Activated CD8-positive, alpha-beta T cell treated with anti-CD3 and anti-CD28 coated beads, Interleukin-2, amount 10 ng/mL, durations not matched to agents 7 days and 5 days (primary cell): ENCODE measurements around the gene INO80E. TPM values are rescaled to one million over a fixed set of nuclear protein-coding genes. Genes with fewer than 3 reads are reported as not detected.

Experiments
- ATAC-seq: fragments of 150-1000 bp; cut with Tn5 transposase; one replicate; pipeline ENCODE4 v1.10.0; 2021; ENCODE audit warnings: moderate library complexity
- CTCF ChIA-PET: fragments of 350-600 bp; sonication (Branson Sonifier 250); formaldehyde crosslinking; loops from one replicate; lab custom pipeline; 2021; ENCODE audit warnings: antibody characterized with exemption; lab: Charles Lee
- POLR2A ChIA-PET: fragments of 350-600 bp; sonication (Branson Sonifier 250); formaldehyde crosslinking; loops from one replicate; lab custom pipeline; 2021; ENCODE audit warnings: antibody characterized with exemption; lab: Charles Lee
- DNase-seq: peaks from one replicate; pipeline ENCODE4 v3.0.0-alpha.2; 2020
- H3K27ac Mint-ChIP-seq: one replicate; pipeline ENCODE4 v1.8.0; 2021; ENCODE audit warnings: mild to moderate bottlenecking, mixed read lengths
- H3K27me3 Mint-ChIP-seq: one replicate; pipeline ENCODE4 v1.8.0; 2021; ENCODE audit warnings: low read depth, mixed read lengths
- H3K36me3 Mint-ChIP-seq: one replicate; pipeline ENCODE4 v1.8.0; 2021; ENCODE audit warnings: low read depth, mixed read lengths
- H3K4me1 Mint-ChIP-seq: one replicate; pipeline ENCODE4 v1.8.0; 2021; ENCODE audit warnings: low read depth, mixed read lengths
- H3K4me3 Mint-ChIP-seq: one replicate; pipeline ENCODE4 v1.8.0; 2021; ENCODE audit warnings: mild to moderate bottlenecking, mixed read lengths
- H3K9me3 Mint-ChIP-seq: one replicate; pipeline ENCODE4 v1.8.0; 2022; ENCODE audit warnings: mixed read lengths; ENCODE audit not compliant: insufficient read depth
- total RNA-seq, 2 experiments: library from RNA; stranded (reverse); gene quantifications; one replicate each; pipeline ENCODE4 v1.2.3, GENCODE V29; 2021

Gene INO80E
- total RNA-seq, 2 experiments from 2014 or later = 104 to 117 TPM

GRCh38 chr16:29986231-29986630 is 9.8 kb upstream of the INO80E start:
- H3K9me3 Mint-ChIP-seq = no peaks in the 10 kb centered on the region
- H3K27me3 Mint-ChIP-seq = no peaks in the 10 kb centered on the region
- ATAC-seq (no peak), DNase-seq (no peak)
- POLR2A ChIA-PET = interaction anchor here (1.1 to 1.3 kb wide), 2 partner anchors 8 to 12 kb away, joined by 8 to 10 read pairs; no protein-coding TSS in a partner anchor
- H3K27ac Mint-ChIP-seq = no peak overlapping the region
- peaks cover 62% of the 10 kb centered on the region for H3K36me3 Mint-ChIP-seq
- no peak overlapping the region for H3K4me3 Mint-ChIP-seq
- no peaks in the 10 kb centered on the region for H3K4me1 Mint-ChIP-seq
- CTCF ChIA-PET = no interaction called here

GRCh38 chr16:29986931-29987330 is 9.1 kb upstream of the INO80E start:
- H3K4me1 Mint-ChIP-seq = no peaks in the 10 kb centered on the region
- ChIA-PET CTCF (no interaction called here), POLR2A (interaction anchor here (0.6 kb wide), 1 partner anchor 211 kb away, joined by 3 read pairs; no protein-coding TSS in a partner anchor)
- no peaks in the 10 kb centered on the region for H3K27me3 Mint-ChIP-seq
- ATAC-seq = no peak
- no peaks in the 10 kb centered on the region for H3K9me3 Mint-ChIP-seq
- peaks cover 59% of the 10 kb centered on the region for H3K36me3 Mint-ChIP-seq
- H3K4me3 Mint-ChIP-seq = no peak overlapping the region
- no peak for DNase-seq
- H3K27ac Mint-ChIP-seq = no peak overlapping the region

DNA sequence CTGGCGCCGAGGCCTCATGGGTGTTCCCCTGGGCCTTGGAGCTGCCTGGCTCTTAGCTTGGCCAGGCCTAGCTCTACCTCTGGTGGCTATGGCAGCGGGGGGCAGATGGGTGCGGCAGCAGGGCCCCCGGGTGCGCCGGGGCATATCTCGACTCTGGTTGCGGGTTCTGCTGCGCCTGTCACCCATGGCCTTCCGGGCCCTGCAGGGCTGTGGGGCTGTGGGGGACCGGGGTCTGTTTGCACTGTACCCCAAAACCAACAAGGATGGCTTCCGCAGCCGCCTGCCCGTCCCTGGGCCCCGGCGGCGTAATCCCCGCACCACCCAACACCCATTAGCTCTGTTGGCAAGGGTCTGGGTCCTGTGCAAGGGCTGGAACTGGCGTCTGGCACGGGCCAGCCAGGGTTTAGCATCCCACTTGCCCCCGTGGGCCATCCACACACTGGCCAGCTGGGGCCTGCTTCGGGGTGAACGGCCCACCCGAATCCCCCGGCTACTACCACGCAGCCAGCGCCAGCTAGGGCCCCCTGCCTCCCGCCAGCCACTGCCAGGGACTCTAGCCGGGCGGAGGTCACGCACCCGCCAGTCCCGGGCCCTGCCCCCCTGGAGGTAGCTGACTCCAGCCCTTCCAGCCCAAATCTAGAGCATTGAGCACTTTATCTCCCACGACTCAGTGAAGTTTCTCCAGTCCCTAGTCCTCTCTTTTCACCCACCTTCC is 8.5 kb upstream of the INO80E start:
- CTCF ChIA-PET = no interaction called here

GRCh38 chr16:29988346-29989075 is 7.5 kb upstream of the INO80E start:
- ChIA-PET POLR2A (no interaction called here), CTCF (no interaction called here)
- H3K4me1 Mint-ChIP-seq = no peaks in the 10 kb centered on the region
- DNase-seq (no peak), ATAC-seq (no peak)
- H3K27me3 Mint-ChIP-seq = no peaks in the 10 kb centered on the region
- no peak overlapping the region for H3K27ac Mint-ChIP-seq
- peaks cover 55% of the 10 kb centered on the region for H3K36me3 Mint-ChIP-seq
- H3K4me3 Mint-ChIP-seq = no peak overlapping the region
- no peaks in the 10 kb centered on the region for H3K9me3 Mint-ChIP-seq

More for the DNA sequence above, 8.5 kb upstream of the INO80E start:
- Mint-ChIP-seq H3K4me3 (no peak overlapping the region), H3K9me3 (no peaks in the 10 kb centered on the region), H3K27ac (no peak overlapping the region), H3K4me1 (no peaks in the 10 kb centered on the region), H3K36me3 (peaks cover 57% of the 10 kb centered on the region), H3K27me3 (no peaks in the 10 kb centered on the region)
- no peak for DNase-seq
- no peak for ATAC-seq
- POLR2A ChIA-PET = interaction anchor here (0.6 kb wide), 1 partner anchor 211 kb away, joined by 3 read pairs; no protein-coding TSS in a partner anchor

DNA sequence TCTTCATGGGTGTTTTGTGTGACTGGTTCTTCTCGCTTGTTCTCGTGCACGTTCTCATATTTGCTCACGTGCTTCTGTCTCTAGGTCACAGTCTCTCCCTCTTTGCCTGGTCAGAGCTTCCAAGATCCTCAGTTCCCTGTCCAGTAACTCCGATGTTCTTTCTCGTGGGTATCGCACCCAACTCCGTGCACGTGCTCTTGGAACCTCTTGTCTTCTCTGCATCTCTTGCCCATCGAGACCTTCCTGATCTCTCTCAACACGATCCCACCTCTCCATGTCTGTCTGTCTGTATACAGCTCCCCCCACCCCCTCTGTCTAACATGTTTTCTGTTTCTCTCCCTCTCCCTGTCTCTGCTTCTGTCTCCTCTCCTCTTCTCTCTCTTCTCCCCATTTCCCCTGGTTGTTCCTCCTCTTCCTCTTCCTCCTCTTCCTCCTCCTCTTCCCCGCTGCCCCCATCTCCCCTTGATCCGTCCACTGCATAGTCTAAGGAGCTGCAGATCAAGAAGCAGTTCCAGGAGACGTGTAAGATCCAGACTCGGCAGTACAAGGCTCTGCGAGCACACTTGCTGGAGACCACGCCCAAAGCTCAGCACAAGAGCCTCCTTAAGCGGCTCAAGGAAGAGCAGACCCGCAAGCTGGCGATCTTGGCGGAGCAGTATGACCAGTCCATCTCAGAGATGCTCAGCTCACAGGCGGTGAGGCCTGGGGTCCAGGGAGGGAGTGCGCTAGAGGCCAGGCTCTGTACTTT is 6.8 kb upstream of the INO80E start:
- CTCF ChIA-PET = no interaction called here
- H3K4me3 Mint-ChIP-seq = no peak overlapping the region
- no peaks in the 10 kb centered on the region for H3K9me3 Mint-ChIP-seq
- POLR2A ChIA-PET = interaction anchor here (1.1 kb wide), 2 partner anchors 28 to 63 kb away, joined by 3 read pairs; partner anchors contain the start of genes KCTD13 and TMEM219
- no peak for DNase-seq
- peak overlapping the region; percentile 20 for H3K27ac Mint-ChIP-seq
- H3K27me3 Mint-ChIP-seq = no peaks in the 10 kb centered on the region
- peaks cover 6% of the 10 kb centered on the region for H3K4me1 Mint-ChIP-seq
- peaks cover 54% of the 10 kb centered on the region for H3K36me3 Mint-ChIP-seq
- no peak for ATAC-seq

DNA sequence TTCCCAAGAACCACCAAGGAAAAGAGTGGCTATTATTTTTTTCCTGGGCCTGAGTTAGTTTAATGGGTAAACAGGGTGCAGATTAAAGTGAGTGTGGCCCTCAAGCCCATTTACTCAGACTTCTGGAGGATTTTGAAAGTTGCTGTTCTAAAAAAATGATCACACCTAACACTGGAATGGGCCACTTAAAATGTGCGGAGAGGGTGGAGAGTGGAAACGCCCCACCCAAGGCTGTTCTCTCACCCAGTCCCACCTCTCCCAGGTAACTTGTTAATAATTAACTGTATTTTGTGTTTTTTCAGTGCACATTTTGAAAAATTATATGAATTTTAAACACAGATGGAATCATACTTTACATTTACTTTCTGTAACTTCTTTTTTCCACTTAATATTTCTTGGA is 6.0 kb upstream of the INO80E start:
- H3K9me3 Mint-ChIP-seq = no peaks in the 10 kb centered on the region
- no peaks in the 10 kb centered on the region for H3K27me3 Mint-ChIP-seq
- ATAC-seq = no peak
- ChIA-PET POLR2A (interaction anchor here (1.1 kb wide), 2 partner anchors 28 to 64 kb away, joined by 3 read pairs; partner anchors contain the start of genes KCTD13 and TMEM219), CTCF (no interaction called here)
- no peak overlapping the region for H3K4me3 Mint-ChIP-seq
- H3K4me1 Mint-ChIP-seq = peaks cover 13% of the 10 kb centered on the region
- DNase-seq = no peak
- peaks cover 53% of the 10 kb centered on the region for H3K36me3 Mint-ChIP-seq
- no peak overlapping the region for H3K27ac Mint-ChIP-seq

DNA sequence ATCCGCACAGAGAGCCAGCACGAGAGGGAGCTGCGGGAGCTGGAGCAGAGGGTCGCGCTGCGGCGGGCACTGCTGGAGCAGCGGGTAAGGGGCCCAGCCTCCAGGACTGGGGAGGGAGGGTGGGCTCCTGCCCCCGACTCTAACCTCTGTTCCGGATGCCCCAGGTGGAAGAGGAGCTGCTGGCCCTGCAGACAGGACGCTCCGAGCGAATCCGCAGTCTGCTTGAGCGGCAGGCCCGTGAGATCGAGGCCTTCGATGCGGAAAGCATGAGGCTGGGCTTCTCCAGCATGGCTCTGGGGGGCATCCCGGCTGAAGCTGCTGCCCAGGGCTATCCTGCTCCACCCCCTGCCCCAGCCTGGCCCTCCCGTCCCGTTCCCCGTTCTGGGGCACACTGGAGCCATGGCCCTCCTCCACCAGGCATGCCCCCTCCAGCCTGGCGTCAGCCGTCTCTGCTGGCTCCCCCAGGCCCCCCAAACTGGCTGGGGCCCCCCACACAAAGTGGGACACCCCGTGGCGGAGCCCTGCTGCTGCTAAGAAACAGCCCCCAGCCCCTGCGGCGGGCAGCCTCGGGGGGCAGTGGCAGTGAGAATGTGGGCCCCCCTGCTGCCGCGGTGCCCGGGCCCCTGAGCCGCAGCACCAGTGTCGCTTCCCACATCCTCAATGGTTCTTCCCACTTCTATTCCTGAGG is 5.0 kb upstream of the INO80E start:
- Mint-ChIP-seq H3K27ac (no peak overlapping the region), H3K36me3 (peaks cover 48% of the 10 kb centered on the region), H3K9me3 (no peaks in the 10 kb centered on the region), H3K4me3 (no peak overlapping the region), H3K27me3 (no peaks in the 10 kb centered on the region), H3K4me1 (peaks cover 15% of the 10 kb centered on the region)
- ATAC-seq (no peak), DNase-seq (no peak)
- CTCF ChIA-PET = no interaction called here
- POLR2A ChIA-PET = interaction anchor here (1.1 kb wide), 2 partner anchors 16 to 29 kb away, joined by 3 to 4 read pairs; partner anchors contain the start of gene TMEM219

DNA sequence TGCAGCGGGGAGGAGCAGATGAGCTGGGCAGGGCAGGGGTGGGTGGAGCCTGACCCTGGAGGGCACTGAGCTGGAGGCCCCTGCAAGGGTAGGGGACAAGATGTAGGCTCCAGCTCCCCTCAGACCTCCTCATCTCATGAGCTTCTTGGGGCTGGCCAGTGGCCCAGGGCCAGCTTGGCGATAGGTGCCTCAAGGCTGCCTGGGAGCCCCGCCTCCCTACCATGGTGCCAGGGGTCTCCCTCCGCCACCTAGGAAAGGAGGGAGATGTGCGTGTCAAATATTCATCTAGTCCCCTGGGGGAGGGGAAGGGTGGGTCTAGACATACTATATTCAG is 4.5 kb upstream of the INO80E start:
- peaks cover 15% of the 10 kb centered on the region for H3K4me1 Mint-ChIP-seq
- ChIA-PET POLR2A (interaction anchor here (1.1 kb wide), 1 partner anchor 16 kb away, joined by 4 read pairs; no protein-coding TSS in a partner anchor), CTCF (no interaction called here)
- no peak overlapping the region for H3K4me3 Mint-ChIP-seq
- H3K27ac Mint-ChIP-seq = no peak overlapping the region
- peaks cover 50% of the 10 kb centered on the region for H3K36me3 Mint-ChIP-seq
- H3K9me3 Mint-ChIP-seq = no peaks in the 10 kb centered on the region
- no peak for ATAC-seq
- no peak for DNase-seq
- no peaks in the 10 kb centered on the region for H3K27me3 Mint-ChIP-seq

- ChIA-PET CTCF (no interaction called here), POLR2A (interaction anchor here (1.1 to 5.0 kb wide), 3 partner anchors 10 to 66 kb away, joined by 5 to 48 read pairs (median 14); partner anchors contain the start of genes KCTD13 and TAOK2)
- Mint-ChIP-seq H3K4me1 (peaks cover 20% of the 10 kb centered on the region), H3K4me3 (no peak overlapping the region), H3K9me3 (no peaks in the 10 kb centered on the region), H3K27me3 (no peaks in the 10 kb centered on the region), H3K36me3 (peaks cover 51% of the 10 kb centered on the region), H3K27ac (peak overlapping the region; percentile 46)
- ATAC-seq (no peak), DNase-seq (no peak)
Observed at GRCh38 chr16:29992344-29992967, 3.6 kb upstream of the INO80E start.

DNA sequence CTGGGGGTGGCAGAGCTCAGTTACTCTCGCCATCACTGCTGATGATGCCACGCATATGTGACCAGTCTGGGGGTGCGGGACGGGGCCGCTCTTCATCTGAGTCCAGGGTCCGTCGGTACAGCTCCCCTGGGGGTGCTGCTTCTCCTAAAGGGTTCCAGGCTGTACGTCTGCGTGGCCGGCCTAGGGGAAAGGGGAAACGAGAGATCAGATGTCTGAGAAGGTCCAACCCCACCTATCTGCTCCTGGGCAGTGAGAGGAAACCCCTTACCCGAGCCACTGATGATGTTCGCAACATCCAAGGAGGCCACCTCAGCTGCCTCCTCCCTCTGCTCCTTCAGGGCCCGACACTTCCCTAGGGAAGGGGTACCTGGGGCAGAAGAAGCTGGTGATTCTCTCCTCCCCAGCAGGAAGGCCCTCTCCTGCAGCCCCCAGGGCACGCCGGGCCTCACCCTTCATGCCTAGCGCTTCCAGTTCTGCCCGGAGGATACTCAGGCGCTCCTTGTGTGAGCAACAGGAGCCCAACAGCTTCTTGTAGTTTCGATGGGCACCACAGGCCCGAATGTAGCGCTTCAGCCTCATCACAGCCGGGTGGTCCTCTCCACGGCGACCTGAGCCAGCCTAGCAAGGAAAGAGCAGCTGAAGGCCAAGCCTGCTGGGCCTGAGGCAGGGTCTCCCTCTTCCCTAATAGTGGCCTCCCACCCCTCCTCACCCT is 2.7 kb upstream of the INO80E start:
- ATAC-seq (no peak), DNase-seq (no peak)
- CTCF ChIA-PET = interaction anchor here (1.5 kb wide), 1 partner anchor 39 kb away, joined by 3 read pairs; no protein-coding TSS in a partner anchor
- peaks cover 54% of the 10 kb centered on the region for H3K36me3 Mint-ChIP-seq
- H3K4me1 Mint-ChIP-seq = peaks cover 25% of the 10 kb centered on the region
- H3K9me3 Mint-ChIP-seq = no peaks in the 10 kb centered on the region
- H3K27me3 Mint-ChIP-seq = no peaks in the 10 kb centered on the region
- POLR2A ChIA-PET = interaction anchor here (1.1 to 5.0 kb wide), 4 partner anchors 11 to 67 kb away, joined by 3 to 48 read pairs (median 10); partner anchors contain the start of genes KCTD13 and TAOK2
- no peak overlapping the region for H3K27ac Mint-ChIP-seq
- peak overlapping the region; percentile 99 for H3K4me3 Mint-ChIP-seq
